ENCODE results near the gene ZNF598. TPM values are rescaled to one million over a fixed set of nuclear protein-coding genes. Genes with fewer than 3 reads are reported as not detected.
A peak's percentile ranks its signal among the peaks of the same experiment; 100 is the strongest.

Gene ZNF598
- total RNA-seq, 3 donors from 2014 or later (not counting 1 experiment from before 2014, with no cell fraction given) = 56.1 to 71.6 (median 58.2) TPM

GRCh38 chr16:2016407-2016922, 6.8 kb upstream of the ZNF598 start:
- intact Hi-C loops (cut with micrococcal nuclease) = no loop called here
- Mint-ChIP-seq H3K27ac (no peak overlapping the region), H3K27me3 (ENCODE audit: low read depth in 2 of 2) (peaks cover 0 to 17% of the 10 kb centered on the region in 2 donors), H3K4me3 (no peak overlapping the region), H3K4me1 (no peaks in the 10 kb centered on the region), H3K9me3 (no peaks in the 10 kb centered on the region), H3K36me3 (no peaks in the 10 kb centered on the region)
- Histone ChIP-seq H3K4me1 (ENCODE audit: control insufficient read depth, insufficient read depth, low read length) (peaks cover 10% of the 10 kb centered on the region), H3K4me3 (ENCODE audit: low read length) (no peak overlapping the region), H3K27me3 (ENCODE audit: control insufficient read depth, insufficient read depth, low read length) (peaks cover 8% of the 10 kb centered on the region), H3K9me3 (ENCODE audit: control insufficient read depth, insufficient read depth, low read length) (no peaks in the 10 kb centered on the region), H3K27ac (ENCODE audit: low read length) (no peak overlapping the region), H3K36me3 (ENCODE audit: control insufficient read depth, insufficient read depth, low read length) (no peaks in the 10 kb centered on the region)
- ATAC-seq = no peak
- DNase-seq = peak in 1 of 2 donors; percentile 48
- TF ChIP-seq CTCF (IDR thresholded peaks at IDR 0.05) = no peak
- 50% methylated on average over 13 of the region's 13 CpGs for WGBS (ENCODE audit: insufficient coverage)

- Histone ChIP-seq H3K36me3 (ENCODE audit: control insufficient read depth, insufficient read depth, low read length) (no peaks in the 10 kb centered on the region), H3K27ac (ENCODE audit: low read length) (no peak overlapping the region), H3K4me1 (ENCODE audit: control insufficient read depth, insufficient read depth, low read length) (peaks cover 10% of the 10 kb centered on the region), H3K9me3 (ENCODE audit: control insufficient read depth, insufficient read depth, low read length) (no peaks in the 10 kb centered on the region), H3K27me3 (ENCODE audit: control insufficient read depth, insufficient read depth, low read length) (peaks cover 8% of the 10 kb centered on the region), H3K4me3 (ENCODE audit: low read length) (no peak overlapping the region)
- Mint-ChIP-seq H3K4me3 (no peak overlapping the region), H3K27ac (no peak overlapping the region), H3K4me1 (no peaks in the 10 kb centered on the region), H3K9me3 (no peaks in the 10 kb centered on the region), H3K36me3 (no peaks in the 10 kb centered on the region), H3K27me3 (ENCODE audit: low read depth in 2 of 2) (peaks cover 0 to 13% of the 10 kb centered on the region in 2 donors)
- intact Hi-C loops (cut with micrococcal nuclease) = no loop called here
- 96% methylated on average over 6 of the region's 7 CpGs for WGBS (ENCODE audit: insufficient coverage)
- ATAC-seq (no peak), DNase-seq (no peak)
- TF ChIP-seq CTCF (IDR thresholded peaks at IDR 0.05) = no peak
These were observed 6.3 kb upstream of the ZNF598 start for GRCh38 chr16:2015947-2016208.

- 93% methylated on average over 21 of the region's 24 CpGs for WGBS (ENCODE audit: insufficient coverage)
- Histone ChIP-seq H3K27me3 (ENCODE audit: control insufficient read depth, insufficient read depth, low read length) (peaks cover 4% of the 10 kb centered on the region), H3K36me3 (ENCODE audit: control insufficient read depth, insufficient read depth, low read length) (no peaks in the 10 kb centered on the region), H3K27ac (ENCODE audit: low read length) (no peak overlapping the region), H3K4me3 (ENCODE audit: low read length) (no peak overlapping the region), H3K9me3 (ENCODE audit: control insufficient read depth, insufficient read depth, low read length) (no peaks in the 10 kb centered on the region), H3K4me1 (ENCODE audit: control insufficient read depth, insufficient read depth, low read length) (peaks cover 12% of the 10 kb centered on the region)
- no peak overlapping the region for H3K27ac Mint-ChIP-seq
- H3K36me3 Mint-ChIP-seq = no peaks in the 10 kb centered on the region
- H3K27me3 Mint-ChIP-seq (ENCODE audit: low read depth in 2 of 2) = peaks cover 0 to 9% of the 10 kb centered on the region in 2 donors
- intact Hi-C loops (cut with micrococcal nuclease) = no loop called here
- peaks cover under 1% of the 10 kb centered on the region in 2 donors for H3K4me1 Mint-ChIP-seq
- no peaks in the 10 kb centered on the region for H3K9me3 Mint-ChIP-seq
- H3K4me3 Mint-ChIP-seq = no peak overlapping the region
- DNase-seq (no peak), ATAC-seq (no peak)
- TF ChIP-seq CTCF (IDR thresholded peaks at IDR 0.05) = no peak
These were observed 5.7 kb upstream of the ZNF598 start for GRCh38 chr16:2015117-2015946.

Measured in natural killer cell (primary cell).